DOHH2 (cell line): ENCODE measurements around the gene COL9A3.

Source experiments
- EZH2phosphoT487 ChIP-seq: fragments of 200-600 bp; sonication (generic); IDR thresholded peaks from 2 replicates; pipeline ENCODE4 v1.6.1; 2017; ENCODE audit warnings: borderline replicate concordance, mild to moderate bottlenecking, antibody characterized with exemption, low read length, moderate library complexity, mixed read lengths
- TF ChIP-seq, protein P1 (sequence below): fragments of 200-600 bp; sonication (generic); IDR thresholded peaks from one replicate; pipeline ENCODE4 v1.5.1; 2014; ENCODE audit warnings: antibody characterized with exemption, mild to moderate bottlenecking, low read depth, low read length; ENCODE audit not compliant: poor library complexity, severe bottlenecking

DNA sequence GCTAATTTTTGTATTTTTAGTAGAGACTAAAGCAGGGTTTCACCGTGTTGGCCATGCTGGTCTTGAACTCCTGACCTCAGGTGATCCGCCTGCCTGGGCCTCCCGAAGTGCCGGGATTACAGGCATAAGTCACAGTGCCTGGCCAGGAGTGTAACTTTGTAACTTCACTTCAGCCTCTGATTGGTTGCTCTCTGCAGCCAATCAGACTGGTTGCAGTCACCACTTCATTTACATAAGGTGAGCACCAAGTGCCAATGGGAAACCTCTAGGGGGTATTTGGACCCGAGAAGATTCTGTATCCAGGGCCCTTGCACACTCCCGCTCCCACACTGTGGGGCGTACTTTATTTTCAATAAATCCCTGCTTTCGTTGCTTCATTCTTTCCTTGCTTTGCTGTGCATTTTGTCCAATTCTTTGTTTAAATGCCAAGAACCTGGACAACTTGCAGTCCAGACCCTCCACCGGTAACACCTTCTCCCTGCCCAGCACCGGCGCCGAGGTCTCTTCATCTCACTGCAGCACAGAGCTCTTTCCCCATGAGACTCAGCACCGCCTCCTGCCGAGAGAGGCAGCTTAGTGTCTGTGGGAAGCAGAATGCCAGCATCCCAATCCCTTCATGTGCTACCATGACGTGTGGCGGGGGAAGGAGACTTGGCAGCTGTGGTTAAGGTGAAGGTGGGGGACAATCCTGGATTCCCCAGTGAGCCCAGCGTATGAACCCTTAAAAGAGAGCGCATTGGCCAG, 34.5 kb upstream of the COL9A3 start:
- TF ChIP-seq, protein P1, sequence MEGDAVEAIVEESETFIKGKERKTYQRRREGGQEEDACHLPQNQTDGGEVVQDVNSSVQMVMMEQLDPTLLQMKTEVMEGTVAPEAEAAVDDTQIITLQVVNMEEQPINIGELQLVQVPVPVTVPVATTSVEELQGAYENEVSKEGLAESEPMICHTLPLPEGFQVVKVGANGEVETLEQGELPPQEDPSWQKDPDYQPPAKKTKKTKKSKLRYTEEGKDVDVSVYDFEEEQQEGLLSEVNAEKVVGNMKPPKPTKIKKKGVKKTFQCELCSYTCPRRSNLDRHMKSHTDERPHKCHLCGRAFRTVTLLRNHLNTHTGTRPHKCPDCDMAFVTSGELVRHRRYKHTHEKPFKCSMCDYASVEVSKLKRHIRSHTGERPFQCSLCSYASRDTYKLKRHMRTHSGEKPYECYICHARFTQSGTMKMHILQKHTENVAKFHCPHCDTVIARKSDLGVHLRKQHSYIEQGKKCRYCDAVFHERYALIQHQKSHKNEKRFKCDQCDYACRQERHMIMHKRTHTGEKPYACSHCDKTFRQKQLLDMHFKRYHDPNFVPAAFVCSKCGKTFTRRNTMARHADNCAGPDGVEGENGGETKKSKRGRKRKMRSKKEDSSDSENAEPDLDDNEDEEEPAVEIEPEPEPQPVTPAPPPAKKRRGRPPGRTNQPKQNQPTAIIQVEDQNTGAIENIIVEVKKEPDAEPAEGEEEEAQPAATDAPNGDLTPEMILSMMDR, result no peak
- TF ChIP-seq EZH2phosphoT487, result no peak
